Mesodermal cell (in vitro differentiated cells): ENCODE measurements around the gene DKK3.

Experiments used
- H3K27ac ChIP-seq: 2 replicates; pipeline ENCODE4 v1.7.0; 2013; ENCODE audit warnings: mild to moderate bottlenecking, low read depth, low read length, moderate library complexity; ENCODE audit not compliant: severe bottlenecking
- H3K36me3 ChIP-seq: 2 replicates; pipeline ENCODE4 v1.7.1; 2013; ENCODE audit warnings: mild to moderate bottlenecking, low read length, moderate library complexity; ENCODE audit not compliant: control insufficient read depth, insufficient read depth
- H3K4me1 ChIP-seq: one replicate; pipeline ENCODE4 v1.7.1; 2013; ENCODE audit warnings: mild to moderate bottlenecking, low read length; ENCODE audit not compliant: insufficient read depth, control insufficient read depth, poor library complexity, severe bottlenecking
- H3K4me3 ChIP-seq: 2 replicates; pipeline ENCODE4 v1.7.0; 2013; ENCODE audit warnings: low read length, control low read depth, mild to moderate bottlenecking; ENCODE audit not compliant: insufficient read depth, poor library complexity, severe bottlenecking; ENCODE audit errors: extremely low read depth
- H3K9me3 ChIP-seq: 2 replicates; pipeline ENCODE4 v1.7.1; 2013; ENCODE audit warnings: mild to moderate bottlenecking, low read length, moderate library complexity; ENCODE audit not compliant: control insufficient read depth
- WGBS, 2 experiments: methylation state at CpG; one replicate each; pipeline ENCODE4 v1.1.5; 2013; ENCODE audit warnings: missing lambda C conversion rate in 2 of 2; ENCODE audit not compliant: insufficient coverage in 2 of 2; 5-methylcytosine and 5-hydroxymethylcytosine counted together

Gene DKK3

DNA sequence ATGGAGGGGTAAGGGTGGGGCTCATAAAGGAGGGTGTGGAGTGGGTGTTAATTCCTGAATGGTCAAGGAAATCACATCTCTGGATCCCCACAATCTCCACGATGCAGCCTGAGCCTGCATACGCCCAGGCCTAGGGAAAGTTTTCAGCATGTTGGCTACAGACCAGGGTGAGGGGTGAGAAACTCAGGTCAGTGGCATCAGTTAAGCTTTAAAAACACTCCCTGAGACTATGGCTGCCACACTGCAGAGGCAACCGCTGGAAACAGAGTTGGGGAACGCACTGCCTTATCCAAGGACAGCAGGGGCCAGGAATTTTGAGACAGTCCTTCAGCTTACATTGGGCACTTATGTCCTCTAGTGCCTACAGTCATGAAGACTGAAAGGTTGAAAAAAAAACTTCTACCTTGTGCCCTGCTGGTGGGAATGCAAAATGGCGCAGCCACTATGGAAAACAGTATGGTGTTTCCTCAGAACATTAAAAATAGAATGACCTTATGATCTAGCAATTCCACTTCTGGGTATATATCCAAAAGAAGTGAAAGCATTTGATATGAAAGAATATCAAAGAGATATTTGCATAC is 19.7 kb downstream of the DKK3 start:
- H3K4me3 ChIP-seq, result no peak overlapping the region
- H3K36me3 ChIP-seq, result peaks cover 63% of the 10 kb centered on the region
- peaks cover 62% of the 10 kb centered on the region for H3K4me1 ChIP-seq
- 94 to 95% methylated on average over 3 to 4 of the region's 5 CpGs for WGBS, 2 experiments
- H3K9me3 ChIP-seq, result no peaks in the 10 kb centered on the region
- H3K27ac ChIP-seq, result peak overlapping the region; percentile 50

- WGBS, 2 experiments, result 67 to 70% methylated on average over 2 to 3 of the region's 7 CpGs
- Histone ChIP-seq H3K36me3 (peaks cover 69% of the 10 kb centered on the region), H3K27ac (peak overlapping the region; percentile 50)
Observed at GRCh38 chr11:11988099-11988651, 20.3 kb downstream of the DKK3 start.

DNA sequence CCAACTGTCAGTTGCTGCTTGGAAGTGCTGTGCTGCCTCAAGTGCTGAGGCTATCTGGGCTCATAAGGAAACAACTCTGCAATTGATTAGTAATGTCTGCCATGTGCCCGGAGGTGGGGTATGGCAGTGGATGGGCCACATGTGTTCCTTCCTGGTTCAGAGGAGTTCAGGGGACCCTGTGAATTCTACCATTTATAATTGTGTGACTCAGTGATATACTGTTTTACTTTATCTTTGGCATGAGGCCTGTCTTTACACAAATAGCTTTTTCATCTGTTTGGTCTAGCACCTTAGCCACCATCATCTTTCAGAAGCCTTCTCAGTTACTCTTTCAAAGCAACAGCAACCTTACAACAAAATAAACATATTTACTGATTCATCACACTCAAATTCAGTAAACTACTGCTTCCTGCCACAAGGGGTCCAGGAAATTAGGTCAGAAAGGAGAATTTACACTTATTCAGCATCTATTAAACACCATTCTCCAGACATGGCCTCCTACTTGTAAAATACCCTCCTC is 20.9 kb downstream of the DKK3 start:
- WGBS, 2 experiments, result 100% methylated on average over 1 of the region's 1 CpG; no CpG with 5 or more reads in 1 of the 2 experiments
- no peak overlapping the region for H3K4me3 ChIP-seq
- H3K9me3 ChIP-seq, result no peaks in the 10 kb centered on the region
- peaks cover 52% of the 10 kb centered on the region for H3K4me1 ChIP-seq
- H3K36me3 ChIP-seq, result peaks cover 74% of the 10 kb centered on the region
- peak overlapping the region; percentile 10 for H3K27ac ChIP-seq

More at GRCh38 chr11:11988099-11988651, 20.3 kb downstream of the DKK3 start:
- Histone ChIP-seq H3K4me3 (no peak overlapping the region), H3K9me3 (no peaks in the 10 kb centered on the region), H3K4me1 (peaks cover 57% of the 10 kb centered on the region)

- Histone ChIP-seq H3K27ac (peak overlapping the region; percentile 57), H3K9me3 (peaks cover 8% of the 10 kb centered on the region), H3K4me3 (no peak overlapping the region), H3K36me3 (peaks cover 86% of the 10 kb centered on the region), H3K4me1 (peaks cover 39% of the 10 kb centered on the region)
- WGBS, 2 experiments, result 76 to 92% methylated on average over 3 of the region's 9 CpGs
Observed at GRCh38 chr11:11985954-11986949, 22.2 kb downstream of the DKK3 start.

DNA sequence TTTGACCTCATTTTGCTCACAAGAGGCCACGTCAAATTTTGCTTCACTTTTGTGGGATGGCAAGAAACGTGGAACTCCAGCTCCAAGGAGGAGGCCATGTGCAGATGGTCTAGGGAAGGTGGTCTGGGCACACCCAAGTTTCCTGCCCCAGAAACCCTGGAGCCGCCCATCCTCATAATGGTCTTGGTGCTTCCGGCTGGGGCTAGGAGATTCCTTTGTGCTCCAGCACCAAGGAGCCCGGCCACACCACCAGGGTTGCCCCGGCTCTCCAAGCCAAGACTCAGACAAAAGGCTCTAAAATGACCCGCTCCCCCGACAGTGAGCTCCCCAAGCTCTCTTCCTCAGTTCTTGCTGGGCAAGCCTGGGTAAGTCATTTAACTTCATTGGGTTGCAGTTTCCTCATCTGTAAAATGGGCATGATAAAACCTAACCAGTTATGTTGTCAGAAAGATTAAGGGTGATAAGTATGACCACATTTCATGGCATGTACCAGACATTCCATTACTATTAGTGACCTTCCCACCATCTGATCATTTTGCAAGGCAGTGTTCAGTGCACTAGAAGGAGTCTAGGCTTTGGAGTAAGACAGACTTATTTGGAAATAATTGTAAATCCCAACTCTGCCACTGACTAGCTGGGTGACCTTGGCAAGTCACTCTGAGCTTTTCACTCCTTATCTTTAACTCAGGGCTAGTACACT is 23.3 kb downstream of the DKK3 start:
- H3K27ac ChIP-seq, result peak overlapping the region; percentile 57
- peaks cover 46% of the 10 kb centered on the region for H3K4me1 ChIP-seq
- H3K9me3 ChIP-seq, result peaks cover 10% of the 10 kb centered on the region
- WGBS, 2 experiments, result 90 to 93% methylated on average over 7 to 8 of the region's 8 CpGs
- no peak overlapping the region for H3K4me3 ChIP-seq
- H3K36me3 ChIP-seq, result peaks cover 78% of the 10 kb centered on the region

GRCh38 chr11:11984563-11984962 is 23.9 kb downstream of the DKK3 start:
- no peak overlapping the region for H3K4me3 ChIP-seq
- peaks cover 75% of the 10 kb centered on the region for H3K36me3 ChIP-seq
- WGBS, 2 experiments, result 71 to 83% methylated on average over 1 to 5 of the region's 5 CpGs
- H3K9me3 ChIP-seq, result peaks cover 10% of the 10 kb centered on the region
- peaks cover 48% of the 10 kb centered on the region for H3K4me1 ChIP-seq
- H3K27ac ChIP-seq, result no peak overlapping the region

DNA sequence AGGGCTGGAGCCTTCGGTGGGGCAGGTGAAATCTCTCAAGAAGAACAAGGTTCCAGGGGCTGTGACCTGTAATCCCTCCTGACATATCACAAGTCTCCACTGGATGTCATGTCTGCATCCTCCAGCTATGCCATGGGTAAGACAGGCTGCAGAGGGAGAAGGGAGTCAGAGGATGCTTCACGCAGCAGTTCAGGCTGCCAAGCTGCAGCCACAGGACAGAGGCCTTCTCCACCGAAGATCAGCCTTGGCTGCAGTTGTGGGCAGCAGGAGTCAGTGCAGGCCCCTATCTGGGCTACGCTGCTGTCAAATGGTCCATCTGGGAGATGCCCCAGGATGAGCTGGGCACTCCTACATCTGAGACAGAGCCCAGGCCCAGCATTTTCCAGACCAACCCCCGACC is 25.0 kb downstream of the DKK3 start:
- WGBS, 2 experiments, result 80 to 85% methylated on average over 5 of the region's 5 CpGs
- Histone ChIP-seq H3K4me1 (peaks cover 50% of the 10 kb centered on the region), H3K27ac (no peak overlapping the region), H3K36me3 (peaks cover 75% of the 10 kb centered on the region), H3K9me3 (peaks cover 10% of the 10 kb centered on the region), H3K4me3 (no peak overlapping the region)

DNA sequence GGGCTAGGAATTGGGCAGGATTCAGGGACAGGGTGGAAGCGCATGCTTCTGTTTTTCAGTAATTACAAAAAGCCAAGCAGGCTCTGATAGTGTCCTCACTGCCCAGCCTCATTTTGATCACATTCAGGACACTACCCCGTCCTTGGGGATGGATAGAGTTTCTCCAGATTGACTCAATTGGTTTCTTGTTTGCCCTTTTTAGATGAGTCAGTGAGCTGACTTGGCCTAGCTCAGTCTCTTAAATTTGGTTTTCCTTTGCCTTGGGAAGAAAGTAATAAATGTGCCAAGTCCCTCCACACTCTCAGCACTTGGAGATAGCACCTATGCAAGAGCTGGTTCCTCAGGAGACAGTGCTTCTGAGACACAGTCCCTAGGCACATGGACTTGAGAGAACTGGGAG is 25.5 kb downstream of the DKK3 start:
- 100% methylated on average over 1 of the region's 2 CpGs; no CpG with 5 or more reads in 1 of the 2 experiments for WGBS, 2 experiments

GRCh38 chr11:11982461-11982860 is 26.0 kb downstream of the DKK3 start:
- H3K4me3 ChIP-seq, result no peak overlapping the region
- peaks cover 50% of the 10 kb centered on the region for H3K4me1 ChIP-seq
- no peak overlapping the region for H3K27ac ChIP-seq
- peaks cover 10% of the 10 kb centered on the region for H3K9me3 ChIP-seq
- peaks cover 72% of the 10 kb centered on the region for H3K36me3 ChIP-seq
- 96 to 100% methylated on average over 10 of the region's 10 CpGs for WGBS, 2 experiments

More for the DNA sequence above, 25.5 kb downstream of the DKK3 start:
- Histone ChIP-seq H3K4me1 (peaks cover 47% of the 10 kb centered on the region), H3K4me3 (no peak overlapping the region), H3K36me3 (peaks cover 75% of the 10 kb centered on the region), H3K9me3 (peaks cover 10% of the 10 kb centered on the region), H3K27ac (no peak overlapping the region)

- no peak overlapping the region for H3K27ac ChIP-seq
- peaks cover 66% of the 10 kb centered on the region for H3K36me3 ChIP-seq
- peaks cover 10% of the 10 kb centered on the region for H3K9me3 ChIP-seq
- peaks cover 50% of the 10 kb centered on the region for H3K4me1 ChIP-seq
- no peak overlapping the region for H3K4me3 ChIP-seq
- 100% methylated on average over 2 to 6 of the region's 6 CpGs for WGBS, 2 experiments
Observed at GRCh38 chr11:11981840-11982239, 26.6 kb downstream of the DKK3 start.
